CD8-positive, alpha-beta memory T cell (primary cell): ENCODE data around the gene NCR1. TPM values are rescaled to one million over a fixed set of nuclear protein-coding genes. Genes with fewer than 3 reads are reported as not detected.

ENCODE experiments used
- CTCF ChIA-PET: fragments of 350-600 bp; sonication (Branson Sonifier 250); formaldehyde crosslinking; loops from one replicate; lab custom pipeline; 2021; ENCODE audit warnings: antibody characterized with exemption; lab: Charles Lee
- POLR2A ChIA-PET: fragments of 350-600 bp; sonication (Branson Sonifier 250); formaldehyde crosslinking; loops from one replicate; lab custom pipeline; 2021; ENCODE audit warnings: antibody characterized with exemption; lab: Charles Lee
- DNase-seq, 5 donors: peaks; one replicate each; pipeline versions ENCODE4 v3.0.0 to v3.0.0-alpha.2; 2020 to 2022; ENCODE audit warnings: mixed read lengths in 1 of 5
- H3K27ac ChIP-seq: one replicate; pipeline ENCODE4 v1.7.0; 2013; ENCODE audit warnings: low read depth, mild to moderate bottlenecking, low read length, moderate library complexity
- H3K27me3 ChIP-seq: 2 replicates; pipeline ENCODE4 v1.7.0; 2013; ENCODE audit warnings: low read length, mild to moderate bottlenecking; ENCODE audit not compliant: insufficient read depth, poor library complexity, severe bottlenecking
- H3K36me3 ChIP-seq: 2 replicates; pipeline ENCODE4 v1.7.0; 2013; ENCODE audit warnings: mild to moderate bottlenecking, low read length, moderate library complexity; ENCODE audit not compliant: insufficient read depth
- H3K4me1 ChIP-seq: 2 replicates; pipeline ENCODE4 v1.7.0; 2013; ENCODE audit warnings: mild to moderate bottlenecking, low read length, moderate library complexity; ENCODE audit not compliant: insufficient read depth
- H3K4me3 ChIP-seq: 2 replicates; pipeline ENCODE4 v1.7.0; 2013; ENCODE audit warnings: mild to moderate bottlenecking, low read length
- H3K9me3 ChIP-seq: 2 replicates; pipeline ENCODE4 v1.7.0; 2013; ENCODE audit warnings: mild to moderate bottlenecking, low read length
- H3K27ac Mint-ChIP-seq, 8 donors: one replicate each; pipeline ENCODE4 v1.8.0; 2020 to 2021; ENCODE audit warnings: mixed read lengths in 8 of 8, mild to moderate bottlenecking in 6 of 8, inconsistent platforms in 3 of 8, moderate library complexity in 3 of 8
- H3K27me3 Mint-ChIP-seq, 2 donors: one replicate each; pipeline ENCODE4 v1.8.0; 2020 to 2021; ENCODE audit warnings: mixed read lengths in 2 of 2, mild to moderate bottlenecking in 1 of 2, moderate library complexity in 1 of 2
- H3K36me3 Mint-ChIP-seq, 3 donors: one replicate each; pipeline ENCODE4 v1.8.0; 2020 to 2021; ENCODE audit warnings: mixed read lengths in 3 of 3, inconsistent platforms in 1 of 3, mild to moderate bottlenecking in 1 of 3
- H3K4me1 Mint-ChIP-seq, 3 donors: one replicate each; pipeline ENCODE4 v1.8.0; 2020 to 2021; ENCODE audit warnings: mixed read lengths in 3 of 3, inconsistent platforms in 1 of 3, mild to moderate bottlenecking in 1 of 3
- H3K4me3 Mint-ChIP-seq, 7 donors: one replicate each; pipeline ENCODE4 v1.8.0; 2020 to 2021; ENCODE audit warnings: mixed read lengths in 7 of 7, mild to moderate bottlenecking in 6 of 7, moderate library complexity in 4 of 7, inconsistent platforms in 2 of 7
- H3K9me3 Mint-ChIP-seq, 5 donors: one replicate each; pipeline ENCODE4 v1.8.0; 2020 to 2022; ENCODE audit warnings: mixed read lengths in 5 of 5, mild to moderate bottlenecking in 3 of 5, moderate library complexity in 2 of 5, inconsistent platforms in 1 of 5
- polyA plus RNA-seq: library from polyadenylated mRNA; unstranded; fragments of 300-500 nt; fragmentation: Illumina TruSeq; gene quantifications from one replicate; pipeline ENCODE4 v1.2.3, GENCODE V29; 2021
- total RNA-seq, 2 experiments: library from RNA; stranded (reverse); gene quantifications; one replicate each; pipeline ENCODE4 v1.2.3, GENCODE V29; 2021

Gene NCR1
- total and polyA plus RNA-seq, 3 experiments from 2014 or later: 0.31 to 2.8 TPM; not detected in 1

DNA sequence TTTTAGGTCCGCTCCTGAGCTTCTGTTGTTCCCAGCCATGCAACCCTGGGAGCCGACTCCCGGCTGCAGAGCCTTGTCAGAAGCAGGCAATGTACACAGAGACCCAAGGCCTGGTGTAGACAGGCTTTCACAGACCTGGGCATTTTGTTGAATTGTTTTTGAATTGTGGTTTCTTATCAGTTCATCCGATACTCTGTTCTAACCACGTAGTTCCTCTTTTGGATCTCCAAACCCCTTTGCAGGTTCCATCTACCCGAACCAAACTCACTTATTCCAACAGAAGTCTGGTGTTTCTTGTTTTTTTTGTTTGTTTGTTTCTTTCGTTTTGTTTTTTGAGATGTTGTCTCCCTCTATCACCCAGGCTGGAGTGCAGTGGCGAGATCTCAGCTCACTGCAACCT, 53.9 kb downstream of the NCR1 start:
- H3K9me3 Mint-ChIP-seq: peaks cover 0 to 3% (median 0%) of the 10 kb centered on the region in 5 donors
- peaks cover 4 to 6% of the 10 kb centered on the region in 2 donors for H3K27me3 Mint-ChIP-seq
- ChIA-PET POLR2A (no interaction called here), CTCF (interaction anchor here (1.6 kb wide), 1 partner anchor 10 kb away, joined by 3 read pairs; no protein-coding TSS in a partner anchor)
- no peak overlapping the region for H3K4me3 ChIP-seq
- H3K4me1 Mint-ChIP-seq: peaks cover 0 to 7% (median 7%) of the 10 kb centered on the region in 3 donors
- no peaks in the 10 kb centered on the region for H3K9me3 ChIP-seq
- H3K27ac ChIP-seq: no peak overlapping the region
- no peaks in the 10 kb centered on the region for H3K36me3 Mint-ChIP-seq
- no peak overlapping the region for H3K4me3 Mint-ChIP-seq
- peak overlapping the region in 1 of 8 donors; percentile 52 for H3K27ac Mint-ChIP-seq
- H3K4me1 ChIP-seq: no peaks in the 10 kb centered on the region
- no peaks in the 10 kb centered on the region for H3K27me3 ChIP-seq
- H3K36me3 ChIP-seq: no peaks in the 10 kb centered on the region
- no peak for DNase-seq

Other genes with a start within 250 kb of the NCR1 start
- under 1 TPM; 0.44 to 0.69 TPM for gene LILRB4, start 243.2 kb upstream of the NCR1 start, total RNA-seq
- not detected for gene LILRB4, start 243.2 kb upstream of the NCR1 start, polyA plus RNA-seq
- not detected for gene KIR3DL3, start 181.7 kb upstream of the NCR1 start, total RNA-seq
- gene KIR3DL3, start 181.7 kb upstream of the NCR1 start, polyA plus RNA-seq: 0.63 TPM
- gene KIR2DL3, start 167.6 kb upstream of the NCR1 start, total RNA-seq: under 1 TPM in 1 of 2 experiments, not detected in 1; 0.29 TPM
- gene KIR2DL3, start 167.6 kb upstream of the NCR1 start, polyA plus RNA-seq: 5.2 TPM
- gene KIR2DL1, start 136.4 kb upstream of the NCR1 start, total RNA-seq: under 1 TPM in 1 of 2 experiments, not detected in 1; 0.13 TPM
- 3.1 TPM for gene KIR2DL1, start 136.4 kb upstream of the NCR1 start, polyA plus RNA-seq
- not detected for gene KIR2DL4, start 102.5 kb upstream of the NCR1 start, total RNA-seq
- gene KIR2DL4, start 102.5 kb upstream of the NCR1 start, polyA plus RNA-seq: 0.79 TPM
- under 1 TPM; 0.11 to 0.28 TPM for gene KIR3DL1, start 89.7 kb upstream of the NCR1 start, total RNA-seq
- 11.9 TPM for gene KIR3DL1, start 89.7 kb upstream of the NCR1 start, polyA plus RNA-seq
- not detected for gene KIR2DS4, start 73.5 kb upstream of the NCR1 start, total RNA-seq
- gene KIR2DS4, start 73.5 kb upstream of the NCR1 start, polyA plus RNA-seq: 14.5 TPM
- gene KIR3DL2, start 55.7 kb upstream of the NCR1 start, total RNA-seq: under 1 TPM; 0.27 to 0.28 TPM
- 16.8 TPM for gene KIR3DL2, start 55.7 kb upstream of the NCR1 start, polyA plus RNA-seq
- gene FCAR, start 31.9 kb upstream of the NCR1 start, total RNA-seq: not detected
- not detected for gene FCAR, start 31.9 kb upstream of the NCR1 start, polyA plus RNA-seq
- not detected for gene NLRP7, start 41.4 kb downstream of the NCR1 start, total RNA-seq
- gene NLRP7, start 41.4 kb downstream of the NCR1 start, polyA plus RNA-seq: not detected
- gene NLRP2, start 60.2 kb downstream of the NCR1 start, total RNA-seq: 10 to 100 TPM; 10.2 to 12.7 TPM
- 5.6 TPM for gene NLRP2, start 60.2 kb downstream of the NCR1 start, polyA plus RNA-seq
- gene GP6, start 132.1 kb downstream of the NCR1 start, total RNA-seq: not detected
- 0.21 TPM for gene GP6, start 132.1 kb downstream of the NCR1 start, polyA plus RNA-seq
- gene RDH13, start 157.0 kb downstream of the NCR1 start, total RNA-seq: 10 to 100 TPM; 21.4 to 22.2 TPM
- gene RDH13, start 157.0 kb downstream of the NCR1 start, polyA plus RNA-seq: 15.8 TPM
- gene EPS8L1, start 169.7 kb downstream of the NCR1 start, total RNA-seq: under 1 TPM; 0.27 to 0.74 TPM
- 0.28 TPM for gene EPS8L1, start 169.7 kb downstream of the NCR1 start, polyA plus RNA-seq
- 10 to 100 TPM; 95.4 to 98.3 TPM for gene PPP1R12C, start 211.5 kb downstream of the NCR1 start, total RNA-seq
- gene PPP1R12C, start 211.5 kb downstream of the NCR1 start, polyA plus RNA-seq: 7.7 TPM
- gene TNNT1, start 243.1 kb downstream of the NCR1 start, total RNA-seq: not detected
- gene TNNT1, start 243.1 kb downstream of the NCR1 start, polyA plus RNA-seq: not detected